ENCODE measurements around the gene MACROD2. TPM values are rescaled to one million over a fixed set of nuclear protein-coding genes. Genes with fewer than 3 reads are reported as not detected.

MACROD2 gene
- total RNA-seq, 3 donors from 2014 or later = 3.2 to 7.6 (median 6.4) TPM

DNA sequence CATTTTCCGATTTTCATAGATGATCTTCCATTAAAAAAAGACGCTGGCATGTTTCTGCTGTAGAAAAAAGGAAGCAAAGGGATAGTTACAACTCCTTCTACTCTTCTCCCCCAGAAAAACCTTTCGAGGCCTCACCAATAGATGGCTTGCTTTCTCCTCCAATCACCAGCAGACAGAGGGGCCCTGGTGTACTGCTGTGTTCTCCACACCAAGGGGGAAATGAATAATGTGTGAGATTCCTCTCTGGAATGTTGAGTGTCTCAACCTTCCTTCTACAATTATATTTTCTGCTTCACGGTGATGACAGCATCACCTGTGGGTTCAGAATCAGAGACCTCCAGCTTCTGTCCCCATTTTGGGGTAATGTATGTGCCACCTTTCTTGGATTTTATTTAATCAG lies 527.8 kb downstream of the MACROD2 start:
- no peak overlapping the region for H3K4me3 ChIP-seq
- intact Hi-C loops (cut with DNase I, micrococcal nuclease) = no loop called here
- no peaks in the 10 kb centered on the region for H3K36me3 ChIP-seq (ENCODE audit: low read depth)
- ATAC-seq = no peak
- TF ChIP-seq, protein P1, sequence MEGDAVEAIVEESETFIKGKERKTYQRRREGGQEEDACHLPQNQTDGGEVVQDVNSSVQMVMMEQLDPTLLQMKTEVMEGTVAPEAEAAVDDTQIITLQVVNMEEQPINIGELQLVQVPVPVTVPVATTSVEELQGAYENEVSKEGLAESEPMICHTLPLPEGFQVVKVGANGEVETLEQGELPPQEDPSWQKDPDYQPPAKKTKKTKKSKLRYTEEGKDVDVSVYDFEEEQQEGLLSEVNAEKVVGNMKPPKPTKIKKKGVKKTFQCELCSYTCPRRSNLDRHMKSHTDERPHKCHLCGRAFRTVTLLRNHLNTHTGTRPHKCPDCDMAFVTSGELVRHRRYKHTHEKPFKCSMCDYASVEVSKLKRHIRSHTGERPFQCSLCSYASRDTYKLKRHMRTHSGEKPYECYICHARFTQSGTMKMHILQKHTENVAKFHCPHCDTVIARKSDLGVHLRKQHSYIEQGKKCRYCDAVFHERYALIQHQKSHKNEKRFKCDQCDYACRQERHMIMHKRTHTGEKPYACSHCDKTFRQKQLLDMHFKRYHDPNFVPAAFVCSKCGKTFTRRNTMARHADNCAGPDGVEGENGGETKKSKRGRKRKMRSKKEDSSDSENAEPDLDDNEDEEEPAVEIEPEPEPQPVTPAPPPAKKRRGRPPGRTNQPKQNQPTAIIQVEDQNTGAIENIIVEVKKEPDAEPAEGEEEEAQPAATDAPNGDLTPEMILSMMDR (IDR thresholded peaks at IDR 0.05) = no peak
- DNase-seq = no peak
- H3K4me1 ChIP-seq (ENCODE audit: low read depth) = no peaks in the 10 kb centered on the region
- no peaks in the 10 kb centered on the region for H3K9me3 ChIP-seq

DNA sequence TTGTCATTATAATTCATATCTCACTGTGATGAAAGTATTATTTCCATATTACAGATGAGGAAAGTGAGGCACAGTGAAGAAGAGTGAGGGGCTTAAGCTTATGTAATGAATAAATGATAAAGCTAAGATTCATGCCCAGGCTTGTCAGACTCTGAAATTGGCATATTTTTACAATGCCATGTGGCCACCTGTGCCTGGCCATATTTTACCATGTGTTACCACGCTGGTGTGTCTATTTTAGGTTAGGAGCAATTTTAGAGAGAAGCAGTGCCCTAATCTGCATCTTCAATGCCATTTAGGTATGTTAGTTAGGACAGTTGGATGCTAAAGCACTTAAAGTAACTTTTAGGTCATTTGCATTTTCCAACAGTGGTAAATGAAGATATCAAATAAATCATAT lies 530.1 kb downstream of the MACROD2 start:
- no peak overlapping the region for H3K4me3 ChIP-seq
- intact Hi-C loops (cut with DNase I, micrococcal nuclease) = no loop called here
- ATAC-seq = no peak
- no peaks in the 10 kb centered on the region for H3K9me3 ChIP-seq
- no peaks in the 10 kb centered on the region for H3K36me3 ChIP-seq (ENCODE audit: low read depth)
- DNase-seq = no peak
- TF ChIP-seq, protein P1 (IDR thresholded peaks at IDR 0.05) = no peak
- no peaks in the 10 kb centered on the region for H3K4me1 ChIP-seq (ENCODE audit: low read depth)

DNA sequence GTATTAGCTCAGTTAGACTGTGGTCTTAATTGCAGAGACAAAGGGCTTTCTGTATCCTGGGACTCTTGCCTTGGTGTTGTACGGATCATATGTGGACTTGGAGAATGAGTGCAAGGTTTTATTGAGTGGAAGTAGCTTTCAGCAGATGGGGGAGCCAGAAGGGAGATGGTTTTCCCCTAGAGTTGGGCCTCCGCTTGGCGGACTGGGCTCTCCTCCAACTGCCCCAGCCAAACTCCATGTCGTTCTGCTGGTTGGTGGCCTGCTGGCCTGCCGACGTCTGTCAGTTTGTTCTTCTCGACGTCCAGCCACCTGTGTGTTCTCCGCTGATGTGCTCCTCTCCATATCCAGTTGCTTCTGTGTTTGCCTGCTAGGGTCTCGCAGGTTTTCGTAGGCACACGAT lies 531.6 kb downstream of the MACROD2 start:
- Histone ChIP-seq H3K4me3 (no peak overlapping the region), H3K36me3 (ENCODE audit: low read depth) (no peaks in the 10 kb centered on the region), H3K4me1 (ENCODE audit: low read depth) (no peaks in the 10 kb centered on the region), H3K9me3 (no peaks in the 10 kb centered on the region)
- DNase-seq (no peak), ATAC-seq (no peak)
- TF ChIP-seq, protein P1 (IDR thresholded peaks at IDR 0.05) = no peak
- intact Hi-C loops (cut with DNase I, micrococcal nuclease) = no loop called here

DNA sequence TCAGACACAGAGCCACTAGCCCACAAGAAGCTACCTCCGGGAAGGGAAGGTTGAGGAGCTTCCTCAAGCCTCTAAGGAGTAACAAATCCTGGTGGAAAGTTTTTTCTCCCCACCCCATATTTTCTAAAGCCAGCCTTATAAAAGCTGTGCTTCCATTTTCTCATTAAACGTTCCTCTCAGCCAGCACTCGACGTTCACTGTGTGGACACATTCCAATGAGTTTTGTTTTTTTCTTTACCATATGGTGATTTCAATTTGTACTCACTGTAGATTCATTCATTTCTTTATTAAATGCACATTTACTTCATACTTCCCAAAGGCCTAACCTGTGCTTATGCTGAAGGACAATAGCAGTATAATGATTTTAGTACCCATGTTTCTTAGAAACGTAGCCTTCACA lies 536.5 kb downstream of the MACROD2 start:
- TF ChIP-seq, protein P1 (IDR thresholded peaks at IDR 0.05) = no peak
- Histone ChIP-seq H3K4me3 (no peak overlapping the region), H3K9me3 (no peaks in the 10 kb centered on the region), H3K4me1 (ENCODE audit: low read depth) (no peaks in the 10 kb centered on the region), H3K36me3 (ENCODE audit: low read depth) (no peaks in the 10 kb centered on the region)
- DNase-seq (no peak), ATAC-seq (no peak)
- intact Hi-C loops (cut with DNase I, micrococcal nuclease) = no loop called here

DNA sequence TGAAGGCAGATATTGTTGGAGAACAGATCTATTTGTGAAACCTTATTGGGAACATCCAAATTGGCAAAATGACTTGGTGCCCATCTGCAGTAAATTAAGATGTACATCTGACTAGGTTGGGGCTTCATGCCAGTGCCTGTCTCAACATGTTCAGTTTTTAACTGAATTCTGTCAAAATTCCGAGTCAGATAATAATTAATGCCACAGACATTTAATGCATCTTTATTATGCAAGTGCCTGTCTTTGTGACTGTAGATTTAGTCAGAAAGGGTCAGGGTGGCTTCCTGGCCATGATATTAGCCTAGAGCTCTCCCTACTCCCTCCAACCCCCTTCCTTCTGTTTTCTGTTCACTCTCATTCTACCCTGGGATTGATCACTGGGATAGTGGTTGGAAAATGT lies 541.4 kb downstream of the MACROD2 start:
- DNase-seq = no peak
- TF ChIP-seq, protein P1 (IDR thresholded peaks at IDR 0.05) = no peak
- no peaks in the 10 kb centered on the region for H3K4me1 ChIP-seq (ENCODE audit: low read depth)
- no peaks in the 10 kb centered on the region for H3K9me3 ChIP-seq
- no peak overlapping the region for H3K4me3 ChIP-seq
- ATAC-seq = no peak
- no peaks in the 10 kb centered on the region for H3K36me3 ChIP-seq (ENCODE audit: low read depth)
- intact Hi-C loops (cut with DNase I, micrococcal nuclease) = no loop called here

DNA sequence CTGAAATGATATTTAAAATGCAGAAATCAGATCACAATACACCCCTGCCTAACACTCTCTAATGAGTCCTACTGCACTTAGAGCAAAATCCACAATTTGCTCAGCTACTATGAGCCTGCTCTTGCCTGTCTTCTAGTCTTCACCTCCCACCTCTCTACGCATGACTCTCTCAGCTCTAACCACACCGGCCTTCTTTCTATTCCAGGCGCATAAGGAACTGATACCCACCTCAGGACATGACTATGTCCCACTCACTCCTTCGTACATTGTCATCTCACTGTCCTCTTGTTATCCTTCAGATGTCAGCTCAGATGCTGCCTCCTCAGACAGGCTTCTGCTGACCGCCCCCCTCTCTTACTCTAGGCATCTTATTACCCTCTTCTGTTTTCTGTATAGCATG lies 543.1 kb downstream of the MACROD2 start:
- H3K4me1 ChIP-seq (ENCODE audit: low read depth) = no peaks in the 10 kb centered on the region
- intact Hi-C loops (cut with DNase I, micrococcal nuclease) = no loop called here
- no peaks in the 10 kb centered on the region for H3K9me3 ChIP-seq
- H3K36me3 ChIP-seq (ENCODE audit: low read depth) = no peaks in the 10 kb centered on the region
- TF ChIP-seq, protein P1 (IDR thresholded peaks at IDR 0.05) = no peak
- no peak for ATAC-seq
- no peak overlapping the region for H3K4me3 ChIP-seq
- DNase-seq = no peak
